Sigmoid colon (tissue), 7 donors: ENCODE results near the gene DIRAS1. TPM values are rescaled to one million over a fixed set of nuclear protein-coding genes. Genes with fewer than 3 reads are reported as not detected.

Experiments used
- DNase-seq: peaks from one replicate; pipeline ENCODE4 v3.0.0-alpha.2; 2019
- H3K27ac ChIP-seq, 4 donors: fragments of 200-600 bp; sonication (generic); one replicate each; pipeline ENCODE4 v1.5.1; 2016 to 2019; ENCODE audit warnings: mild to moderate bottlenecking in 1 of 4
- H3K27me3 ChIP-seq, 3 donors: fragments of 200-600 bp; sonication (generic); one replicate each; pipeline ENCODE4 v1.5.1; 2019; ENCODE audit warnings: mild to moderate bottlenecking in 1 of 3
- H3K36me3 ChIP-seq, 4 donors: fragments of 200-600 bp; sonication (generic); one replicate each; pipeline ENCODE4 v1.5.1; 2016 to 2019
- H3K4me1 ChIP-seq, 4 donors: fragments of 200-600 bp; sonication (generic); one replicate each; pipeline ENCODE4 v1.5.1; 2017 to 2019
- H3K4me3 ChIP-seq, 4 donors: fragments of 200-600 bp; sonication (generic); one replicate each; pipeline ENCODE4 v1.5.1; 2017 to 2019; ENCODE audit warnings: mild to moderate bottlenecking in 2 of 4, moderate library complexity in 1 of 4
- H3K9me3 ChIP-seq, 4 donors: fragments of 200-600 bp in 3 of 4; sonication (generic) in 3 of 4; one replicate each; pipeline versions ENCODE4 v1.5.1 to v1.6.1; 2013 to 2019
- CTCF ChIP-seq, 4 experiments: fragments of 450-650 bp in 3 of 4; fragments of 200-600 bp in 1 of 4; IDR thresholded peaks; one replicate each; pipeline ENCODE4 v1.5.1; 2016 to 2019; ENCODE audit warnings: antibody characterized with exemption in 4 of 4, mild to moderate bottlenecking in 3 of 4, moderate library complexity in 2 of 4
- EP300 ChIP-seq, 4 donors: sonication (generic); formaldehyde crosslinking; IDR thresholded peaks; one replicate each; pipeline ENCODE4 v1.6.1; 2017; ENCODE audit warnings: antibody characterized with exemption in 4 of 4
- POLR2A ChIP-seq, 2 donors: fragments of 450-650 bp; IDR thresholded peaks; one replicate each; pipeline ENCODE4 v1.6.1; 2016; ENCODE audit warnings: antibody characterized with exemption in 2 of 2, mild to moderate bottlenecking in 2 of 2, moderate library complexity in 2 of 2
- POLR2AphosphoS5 ChIP-seq, 4 donors: sonication (generic); formaldehyde crosslinking; IDR thresholded peaks; one replicate each; pipeline ENCODE4 v1.6.1; 2017; ENCODE audit warnings: antibody characterized with exemption in 4 of 4
- WGBS, 2 donors: extraction: QIAGEN DNeasy Blood & Tissue Kit; methylation state at CpG; one replicate each; pipeline ENCODE4 v1.1.7; 2013; 5-methylcytosine and 5-hydroxymethylcytosine counted together
- intact Hi-C: fragments of 100-400 bp; cut with DNase I; formaldehyde crosslinking; loops from one replicate; pipeline ENCODE4 v1.15.1; 2023
- polyA plus RNA-seq, 3 donors: library from polyadenylated mRNA; stranded (reverse); fragments of 200-250 nt; gene quantifications; one replicate each; pipeline ENCODE4 v1.2.3, GENCODE V29; 2013
- total RNA-seq, 4 donors: library from RNA; depleted of rRNA; stranded (reverse); fragments of >200 nt; gene quantifications; one replicate each; pipeline ENCODE4 v1.1.0, GENCODE V29; 2016
- donor health status: healthy with polysubstance abuse.
- donor health status: Bipolar disorder and iron deficiency.
- donor health status: healthy.

Gene DIRAS1
- total and polyA plus RNA-seq, 7 donors, result 0.33 to 2.2 (median 1.4) TPM

DNA sequence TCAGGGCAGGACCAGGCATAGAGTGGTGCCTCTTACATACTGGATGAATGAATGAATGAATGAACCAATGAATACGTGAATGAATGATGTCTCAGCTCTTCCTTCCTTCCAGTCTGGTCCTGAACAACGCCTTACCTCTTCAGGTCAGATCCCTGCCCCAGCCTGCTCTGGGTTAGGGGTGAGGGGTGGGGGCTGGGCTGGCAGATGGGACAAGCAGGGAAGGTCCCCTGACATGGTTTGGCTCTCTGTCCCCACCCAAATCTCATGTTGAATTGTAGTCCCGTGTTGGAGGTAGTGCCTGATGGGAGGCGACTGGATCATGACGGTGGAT, 9.3 kb downstream of the DIRAS1 start:
- intact Hi-C loops, result no loop called here
- no peaks in the 10 kb centered on the region for H3K4me1 ChIP-seq
- WGBS, 2 donors, result 66 to 78% methylated on average over 5 of the region's 5 CpGs
- H3K9me3 ChIP-seq, result peaks cover 0 to 7% (median 5%) of the 10 kb centered on the region in 4 donors
- peaks cover 0 to 15% (median 3%) of the 10 kb centered on the region in 3 donors for H3K27me3 ChIP-seq
- TF ChIP-seq EP300 (IDR thresholded peaks at IDR 0.05) (no peak), POLR2AphosphoS5 (IDR thresholded peaks at IDR 0.05) (no peak), POLR2A (IDR thresholded peaks at IDR 0.05) (no peak), CTCF (IDR thresholded peaks at IDR 0.05) (no peak)
- H3K4me3 ChIP-seq, result no peak overlapping the region
- no peaks in the 10 kb centered on the region for H3K36me3 ChIP-seq
- peak; percentile 56 for DNase-seq
- H3K27ac ChIP-seq, result no peak overlapping the region

DNA sequence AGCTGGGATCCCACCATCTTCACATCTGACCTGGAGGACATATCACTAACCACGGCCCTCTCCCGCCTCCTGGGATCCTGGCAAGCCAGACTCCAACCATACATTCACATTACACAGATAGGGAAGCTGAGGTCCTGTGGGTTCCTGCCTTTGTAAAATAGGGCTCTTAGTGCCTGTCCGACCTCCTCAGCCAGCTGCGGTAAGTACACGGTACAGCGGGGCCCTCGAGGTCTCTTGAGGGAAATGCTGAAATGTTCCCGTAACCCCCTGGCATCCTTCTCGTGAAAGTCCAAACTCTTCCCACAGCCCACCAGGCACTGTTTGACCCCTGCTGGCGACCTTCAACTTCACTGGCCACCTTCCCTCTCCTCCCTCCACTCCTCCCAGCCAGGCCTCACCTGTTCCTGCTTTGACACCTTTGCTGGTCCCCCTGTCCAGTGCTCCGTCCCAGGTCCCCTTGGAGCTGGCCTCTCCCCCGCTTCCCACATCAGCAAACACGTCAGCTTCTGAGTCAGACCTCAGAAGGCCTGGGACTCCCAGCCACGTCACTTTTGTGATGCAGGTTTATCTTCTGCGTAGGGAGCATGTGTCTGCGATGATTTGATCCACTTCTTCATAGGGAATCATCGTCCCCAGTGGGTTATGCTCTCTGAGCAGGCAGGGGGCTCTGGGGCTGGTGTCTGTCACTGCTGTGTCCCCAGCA, 9.8 kb downstream of the DIRAS1 start:
- intact Hi-C loops, result no loop called here
- no peak overlapping the region for H3K4me3 ChIP-seq
- peaks cover 0 to 14% (median 3%) of the 10 kb centered on the region in 3 donors for H3K27me3 ChIP-seq
- H3K27ac ChIP-seq, result no peak overlapping the region
- TF ChIP-seq EP300 (IDR thresholded peaks at IDR 0.05), result no peak
- no peak for TF ChIP-seq POLR2A (IDR thresholded peaks at IDR 0.05)
- no peak for TF ChIP-seq CTCF (IDR thresholded peaks at IDR 0.05)
- no peak for TF ChIP-seq POLR2AphosphoS5 (IDR thresholded peaks at IDR 0.05)
- no peaks in the 10 kb centered on the region for H3K36me3 ChIP-seq
- WGBS, 2 donors, result 63 to 69% methylated on average over 17 of the region's 17 CpGs
- no peaks in the 10 kb centered on the region for H3K4me1 ChIP-seq
- peak; percentile 61 for DNase-seq
- H3K9me3 ChIP-seq, result peaks cover 0 to 7% (median 5%) of the 10 kb centered on the region in 4 donors

DNA sequence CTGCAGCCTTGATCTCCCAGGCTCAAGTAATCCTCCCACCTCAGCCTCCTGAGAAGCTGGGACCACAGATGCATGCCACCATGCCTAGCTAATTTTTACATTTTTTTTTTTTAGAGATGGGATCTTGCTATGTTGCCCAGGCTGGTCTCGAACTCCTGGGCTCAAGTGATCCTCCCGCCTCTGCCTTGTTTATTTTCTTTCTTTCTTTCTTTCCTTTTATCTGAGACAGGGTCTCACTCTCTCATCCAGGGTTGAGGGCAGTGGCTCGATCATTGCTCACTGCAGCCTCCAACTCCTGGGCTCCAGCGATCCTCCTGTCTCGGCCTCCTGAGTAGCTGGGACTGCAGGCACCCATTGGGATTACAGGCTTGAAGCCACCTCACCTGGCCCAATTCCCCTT, 14.9 kb downstream of the DIRAS1 start:
- no peaks in the 10 kb centered on the region for H3K27me3 ChIP-seq
- H3K36me3 ChIP-seq, result no peaks in the 10 kb centered on the region
- H3K4me1 ChIP-seq, result peaks cover 0 to 16% (median 12%) of the 10 kb centered on the region in 4 donors
- H3K9me3 ChIP-seq, result no peaks in the 10 kb centered on the region
- no peak overlapping the region for H3K27ac ChIP-seq
- intact Hi-C loops, result loop anchor here (10.0 kb wide), 1 partner anchor 251 kb away; the partner anchor contains the start of gene LMNB2
- no peak overlapping the region for H3K4me3 ChIP-seq
- no peak for TF ChIP-seq POLR2AphosphoS5 (IDR thresholded peaks at IDR 0.05)
- TF ChIP-seq EP300 (IDR thresholded peaks at IDR 0.05), result no peak
- TF ChIP-seq POLR2A (IDR thresholded peaks at IDR 0.05), result no peak
- no peak for TF ChIP-seq CTCF (IDR thresholded peaks at IDR 0.05)
- WGBS, 2 donors, result 95 to 96% methylated on average over 5 of the region's 5 CpGs
- no peak for DNase-seq

DNA sequence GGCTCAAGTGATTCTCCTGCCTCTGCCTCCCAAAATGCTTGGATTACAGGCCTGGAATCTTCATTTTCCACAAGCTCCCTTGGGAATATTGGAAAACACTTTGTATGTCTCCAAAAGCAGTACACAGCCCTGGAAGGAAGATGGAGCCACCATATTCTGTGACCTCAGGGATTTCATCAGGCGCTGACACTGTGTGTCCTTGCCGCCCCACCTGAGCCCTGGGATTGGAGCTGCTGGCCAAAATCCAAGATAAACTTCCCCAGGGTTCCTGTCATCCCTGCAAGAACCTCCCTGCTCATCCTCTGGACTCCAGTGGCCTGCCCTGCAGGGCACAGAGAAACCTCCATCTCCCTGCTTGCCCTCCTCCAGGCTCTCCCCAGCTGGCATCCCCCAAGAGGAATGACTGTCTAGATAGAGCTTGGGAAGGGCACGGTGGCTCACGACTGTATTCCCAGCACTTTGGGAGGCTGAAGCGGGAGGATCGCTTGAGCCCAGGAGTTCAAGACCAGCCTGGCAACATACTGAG, 17.4 kb downstream of the DIRAS1 start:
- no peak for DNase-seq
- H3K27me3 ChIP-seq, result no peaks in the 10 kb centered on the region
- TF ChIP-seq POLR2A (IDR thresholded peaks at IDR 0.05) (no peak), EP300 (IDR thresholded peaks at IDR 0.05) (no peak), CTCF (IDR thresholded peaks at IDR 0.05) (no peak), POLR2AphosphoS5 (IDR thresholded peaks at IDR 0.05) (no peak)
- intact Hi-C loops, result loop anchor here (10.0 kb wide), 1 partner anchor 249 kb away; the partner anchor contains the start of gene LMNB2
- no peak overlapping the region for H3K4me3 ChIP-seq
- H3K9me3 ChIP-seq, result no peaks in the 10 kb centered on the region
- H3K4me1 ChIP-seq, result peaks cover 0 to 19% (median 12%) of the 10 kb centered on the region in 4 donors
- H3K36me3 ChIP-seq, result no peaks in the 10 kb centered on the region
- H3K27ac ChIP-seq, result no peak overlapping the region
- 77 to 79% methylated on average over 6 of the region's 6 CpGs for WGBS, 2 donors
